HepG2 (cell line): Measurements from ENCODE around the gene ZFAND2B. TPM values are rescaled to one million over a fixed set of nuclear protein-coding genes. Genes with fewer than 3 reads are reported as not detected.

Experiments used
- HIVEP1 ChIP-seq: sonication (generic); formaldehyde crosslinking; IDR thresholded peaks from 2 replicates; pipeline ENCODE4 v1.4.0; 2020; ENCODE audit warnings: mild to moderate bottlenecking, missing genetic modification reagents
- KLF12 ChIP-seq: sonication (generic); formaldehyde crosslinking; IDR thresholded peaks from 2 replicates; pipeline ENCODE4 v1.4.0; 2020; ENCODE audit warnings: missing genetic modification reagents, borderline replicate concordance
- PRPF4 ChIP-seq: fragments of 200-400 bp; formaldehyde crosslinking; IDR thresholded peaks from 2 replicates; pipeline ENCODE4 v1.6.1; 2016; ENCODE audit warnings: low read length, low read depth; ENCODE audit not compliant: poor library complexity, severe bottlenecking
- ZKSCAN5 ChIP-seq: sonication (generic); formaldehyde crosslinking; IDR thresholded peaks from 2 replicates; pipeline ENCODE4 v1.5.1; 2020; ENCODE audit warnings: mild to moderate bottlenecking, missing genetic modification reagents
- ZNF354B ChIP-seq: sonication (generic); formaldehyde crosslinking; IDR thresholded peaks from 2 replicates; pipeline ENCODE4 v1.8.0; 2022; ENCODE audit warnings: mild to moderate bottlenecking, missing genetic modification reagents
- ZNF430 ChIP-seq: sonication (generic); formaldehyde crosslinking; IDR thresholded peaks from 2 replicates; pipeline ENCODE4 v1.9.0; 2021; ENCODE audit warnings: mild to moderate bottlenecking, missing genetic modification reagents
- ZNF501 ChIP-seq: sonication (generic); formaldehyde crosslinking; IDR thresholded peaks from 2 replicates; pipeline ENCODE4 v1.5.1; 2020; ENCODE audit warnings: mild to moderate bottlenecking, moderate library complexity, missing genetic modification reagents
- ZNF792 ChIP-seq: IDR thresholded peaks from 2 replicates; pipeline ENCODE4 v1.6.1; 2016
- polyA plus RNA-seq, 8 experiments: library from polyadenylated mRNA; depleted of rRNA in 3 of 8; stranded (reverse) in 7 of 8; unstranded in 1 of 8; fragments of >200 nt; fragmentation: Illumina TruSeq in 4 of 8; extraction: Trizol in 4 of 8; gene quantifications; 2 replicates each; pipeline versions ENCODE4 v1.2.1 to v1.2.3, GENCODE V29; 2011 to 2016; ENCODE audit warnings: low read depth in 4 of 8, missing spikeins in 1 of 8, mixed read lengths in 1 of 8; ENCODE audit not compliant: insufficient read depth in 1 of 8
- total RNA-seq, 5 experiments: library from RNA; depleted of rRNA; stranded (reverse); fragments of >200 nt; fragmentation: Illumina TruSeq; extraction: Trizol; gene quantifications; 2 replicates each; pipeline ENCODE4 v1.2.3, GENCODE V29; 2016; ENCODE audit warnings: low read depth in 1 of 5
- TF ChIP-seq, protein P1 (sequence below): sonication (generic); formaldehyde crosslinking; IDR thresholded peaks from 2 replicates; pipeline ENCODE4 v1.5.1; 2020; ENCODE audit warnings: missing genetic modification reagents, mild to moderate bottlenecking, borderline replicate concordance
- TF ChIP-seq, protein P2 (sequence below): sonication (generic); formaldehyde crosslinking; IDR thresholded peaks from 2 replicates; pipeline ENCODE4 v1.5.0; 2020; ENCODE audit warnings: missing genetic modification reagents, mild to moderate bottlenecking, borderline replicate concordance
- TF ChIP-seq, protein P3 (sequence below): sonication (generic); formaldehyde crosslinking; IDR thresholded peaks from 2 replicates; pipeline ENCODE4 v1.4.0; 2020; ENCODE audit warnings: missing genetic modification reagents, low read depth, mild to moderate bottlenecking, borderline replicate concordance
- TF ChIP-seq, protein P4 (sequence below): sonication (generic); formaldehyde crosslinking; conservative IDR thresholded peaks from 2 replicates; pipeline ENCODE4 v1.8.1; 2023; ENCODE audit warnings: missing genetic modification reagents
- TF ChIP-seq, protein P5 (sequence below): sonication (generic); formaldehyde crosslinking; IDR thresholded peaks from 2 replicates; pipeline ENCODE4 v1.4.0; 2020; ENCODE audit warnings: missing genetic modification reagents, mild to moderate bottlenecking, borderline replicate concordance
- TF ChIP-seq, protein P6 (sequence below): IDR thresholded peaks from 2 replicates; pipeline ENCODE4 v1.6.1; 2016; ENCODE audit warnings: missing compliant biosample characterization, missing genetic modification reagents, borderline replicate concordance
- TF ChIP-seq, protein P7 (sequence below): sonication (generic); formaldehyde crosslinking; IDR thresholded peaks from 2 replicates; pipeline ENCODE4 v1.4.0; 2020; ENCODE audit warnings: missing genetic modification reagents, mild to moderate bottlenecking, borderline replicate concordance

The ZFAND2B gene
- total and polyA plus RNA-seq, 2 of the 13 experiments (the other 11 are each of a cell fraction or from before 2014, with no cell fraction given) = 53.3 to 115 TPM

DNA sequence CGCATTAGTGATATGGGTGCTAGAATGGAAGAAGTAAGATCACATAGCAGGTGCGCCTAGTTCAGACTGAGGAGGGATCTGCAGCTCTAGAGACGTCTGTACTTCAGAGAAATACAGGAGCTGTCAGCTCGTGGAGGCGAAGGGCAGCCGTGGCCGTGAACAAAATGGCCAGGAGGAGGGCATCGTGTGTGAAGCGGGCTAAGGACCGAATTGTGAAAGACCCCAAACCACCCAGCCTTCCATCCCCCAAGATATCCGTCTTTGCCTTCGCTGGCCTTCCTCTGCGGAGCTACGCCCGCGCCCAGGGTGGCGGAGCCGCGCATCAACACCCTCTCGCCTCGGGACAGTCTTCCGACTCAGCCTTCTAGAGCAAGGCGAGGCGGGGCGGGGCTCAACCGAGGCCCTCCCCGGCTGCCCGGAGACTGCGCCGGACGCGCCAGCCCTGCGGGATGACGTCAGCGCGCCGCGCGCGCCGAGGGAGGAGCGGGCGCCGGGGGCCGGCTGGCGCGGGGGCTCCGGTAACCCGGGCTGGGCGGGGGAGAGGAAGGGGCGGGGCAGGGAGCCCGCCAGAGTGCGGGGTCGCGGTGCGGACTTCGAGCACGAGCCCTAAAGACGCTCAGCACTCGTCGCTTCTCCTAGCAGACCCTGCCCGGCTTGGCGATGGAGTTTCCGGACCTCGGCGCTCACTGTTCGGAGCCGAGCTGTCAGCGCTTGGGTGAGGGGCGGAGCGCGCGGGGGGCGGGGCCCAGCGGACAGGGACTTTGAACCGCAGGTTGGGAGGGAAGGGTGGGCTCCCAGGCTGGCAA, at the start of gene ZFAND2B (continued):
- TF ChIP-seq, protein P1, sequence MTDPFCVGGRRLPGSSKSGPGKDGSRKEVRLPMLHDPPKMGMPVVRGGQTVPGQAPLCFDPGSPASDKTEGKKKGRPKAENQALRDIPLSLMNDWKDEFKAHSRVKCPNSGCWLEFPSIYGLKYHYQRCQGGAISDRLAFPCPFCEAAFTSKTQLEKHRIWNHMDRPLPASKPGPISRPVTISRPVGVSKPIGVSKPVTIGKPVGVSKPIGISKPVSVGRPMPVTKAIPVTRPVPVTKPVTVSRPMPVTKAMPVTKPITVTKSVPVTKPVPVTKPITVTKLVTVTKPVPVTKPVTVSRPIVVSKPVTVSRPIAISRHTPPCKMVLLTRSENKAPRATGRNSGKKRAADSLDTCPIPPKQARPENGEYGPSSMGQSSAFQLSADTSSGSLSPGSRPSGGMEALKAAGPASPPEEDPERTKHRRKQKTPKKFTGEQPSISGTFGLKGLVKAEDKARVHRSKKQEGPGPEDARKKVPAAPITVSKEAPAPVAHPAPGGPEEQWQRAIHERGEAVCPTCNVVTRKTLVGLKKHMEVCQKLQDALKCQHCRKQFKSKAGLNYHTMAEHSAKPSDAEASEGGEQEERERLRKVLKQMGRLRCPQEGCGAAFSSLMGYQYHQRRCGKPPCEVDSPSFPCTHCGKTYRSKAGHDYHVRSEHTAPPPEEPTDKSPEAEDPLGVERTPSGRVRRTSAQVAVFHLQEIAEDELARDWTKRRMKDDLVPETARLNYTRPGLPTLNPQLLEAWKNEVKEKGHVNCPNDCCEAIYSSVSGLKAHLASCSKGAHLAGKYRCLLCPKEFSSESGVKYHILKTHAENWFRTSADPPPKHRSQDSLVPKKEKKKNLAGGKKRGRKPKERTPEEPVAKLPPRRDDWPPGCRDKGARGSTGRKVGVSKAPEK (CRISPR knock-in tag) = peak; percentile 34; the same call in 1 of the 2 replicates
- TF ChIP-seq, protein P2, sequence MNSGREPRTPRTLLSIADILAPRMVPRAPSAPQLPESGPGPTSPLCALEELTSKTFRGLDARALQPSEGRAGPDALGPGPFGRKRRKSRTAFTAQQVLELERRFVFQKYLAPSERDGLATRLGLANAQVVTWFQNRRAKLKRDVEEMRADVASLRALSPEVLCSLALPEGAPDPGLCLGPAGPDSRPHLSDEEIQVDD = peak; percentile 31; the same call in 1 of the 2 replicates
- TF ChIP-seq ZNF354B (CRISPR knock-in tag) = peak; percentile 90
- TF ChIP-seq PRPF4 = no peak
- TF ChIP-seq ZNF501 (CRISPR knock-in tag) = peak; percentile 81; the same call in 1 of the 2 replicates
- 0 out of 2 replicates have a peak, but pooled peaks have one; percentile 58 for TF ChIP-seq HIVEP1
- TF ChIP-seq, protein P3, sequence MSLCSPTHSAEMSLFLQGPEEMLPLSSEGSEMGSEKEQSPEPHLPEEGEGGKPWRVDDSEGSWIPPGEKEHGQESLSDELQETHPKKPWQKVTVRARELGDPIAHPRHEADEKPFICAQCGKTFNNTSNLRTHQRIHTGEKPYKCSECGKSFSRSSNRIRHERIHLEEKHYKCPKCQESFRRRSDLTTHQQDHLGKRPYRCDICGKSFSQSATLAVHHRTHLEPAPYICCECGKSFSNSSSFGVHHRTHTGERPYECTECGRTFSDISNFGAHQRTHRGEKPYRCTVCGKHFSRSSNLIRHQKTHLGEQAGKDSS (CRISPR knock-in tag) = no peak; the same call in 1 of the 2 replicates
- no peak; the same call in 1 of the 2 replicates for TF ChIP-seq ZKSCAN5 (CRISPR knock-in tag)
- TF ChIP-seq, protein P4, sequence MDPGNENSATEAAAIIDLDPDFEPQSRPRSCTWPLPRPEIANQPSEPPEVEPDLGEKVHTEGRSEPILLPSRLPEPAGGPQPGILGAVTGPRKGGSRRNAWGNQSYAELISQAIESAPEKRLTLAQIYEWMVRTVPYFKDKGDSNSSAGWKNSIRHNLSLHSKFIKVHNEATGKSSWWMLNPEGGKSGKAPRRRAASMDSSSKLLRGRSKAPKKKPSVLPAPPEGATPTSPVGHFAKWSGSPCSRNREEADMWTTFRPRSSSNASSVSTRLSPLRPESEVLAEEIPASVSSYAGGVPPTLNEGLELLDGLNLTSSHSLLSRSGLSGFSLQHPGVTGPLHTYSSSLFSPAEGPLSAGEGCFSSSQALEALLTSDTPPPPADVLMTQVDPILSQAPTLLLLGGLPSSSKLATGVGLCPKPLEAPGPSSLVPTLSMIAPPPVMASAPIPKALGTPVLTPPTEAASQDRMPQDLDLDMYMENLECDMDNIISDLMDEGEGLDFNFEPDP (CRISPR knock-in tag) = no peak
- 0 out of 2 replicates have a peak, but pooled peaks have one; percentile 29 for TF ChIP-seq ZNF430 (CRISPR knock-in tag)
- peak; percentile 80; the same call in 1 of the 2 replicates for TF ChIP-seq ZNF792
- no peak for TF ChIP-seq KLF12 (CRISPR knock-in tag)
- TF ChIP-seq, protein P5, sequence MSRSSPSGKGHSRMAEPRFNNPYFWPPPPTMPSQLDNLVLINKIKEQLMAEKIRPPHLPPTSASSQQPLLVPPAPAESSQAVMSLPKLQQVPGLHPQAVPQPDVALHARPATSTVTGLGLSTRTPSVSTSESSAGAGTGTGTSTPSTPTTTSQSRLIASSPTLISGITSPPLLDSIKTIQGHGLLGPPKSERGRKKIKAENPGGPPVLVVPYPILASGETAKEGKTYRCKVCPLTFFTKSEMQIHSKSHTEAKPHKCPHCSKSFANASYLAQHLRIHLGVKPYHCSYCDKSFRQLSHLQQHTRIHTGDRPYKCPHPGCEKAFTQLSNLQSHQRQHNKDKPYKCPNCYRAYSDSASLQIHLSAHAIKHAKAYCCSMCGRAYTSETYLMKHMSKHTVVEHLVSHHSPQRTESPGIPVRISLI (CRISPR knock-in tag) = no peak; the same call in 1 of the 2 replicates
- TF ChIP-seq, protein P6, sequence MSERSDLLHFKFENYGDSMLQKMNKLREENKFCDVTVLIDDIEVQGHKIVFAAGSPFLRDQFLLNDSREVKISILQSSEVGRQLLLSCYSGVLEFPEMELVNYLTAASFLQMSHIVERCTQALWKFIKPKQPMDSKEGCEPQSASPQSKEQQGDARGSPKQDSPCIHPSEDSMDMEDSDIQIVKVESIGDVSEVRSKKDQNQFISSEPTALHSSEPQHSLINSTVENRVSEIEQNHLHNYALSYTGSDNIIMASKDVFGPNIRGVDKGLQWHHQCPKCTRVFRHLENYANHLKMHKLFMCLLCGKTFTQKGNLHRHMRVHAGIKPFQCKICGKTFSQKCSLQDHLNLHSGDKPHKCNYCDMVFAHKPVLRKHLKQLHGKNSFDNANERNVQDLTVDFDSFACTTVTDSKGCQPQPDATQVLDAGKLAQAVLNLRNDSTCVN = peak; percentile 90
- TF ChIP-seq, protein P7, sequence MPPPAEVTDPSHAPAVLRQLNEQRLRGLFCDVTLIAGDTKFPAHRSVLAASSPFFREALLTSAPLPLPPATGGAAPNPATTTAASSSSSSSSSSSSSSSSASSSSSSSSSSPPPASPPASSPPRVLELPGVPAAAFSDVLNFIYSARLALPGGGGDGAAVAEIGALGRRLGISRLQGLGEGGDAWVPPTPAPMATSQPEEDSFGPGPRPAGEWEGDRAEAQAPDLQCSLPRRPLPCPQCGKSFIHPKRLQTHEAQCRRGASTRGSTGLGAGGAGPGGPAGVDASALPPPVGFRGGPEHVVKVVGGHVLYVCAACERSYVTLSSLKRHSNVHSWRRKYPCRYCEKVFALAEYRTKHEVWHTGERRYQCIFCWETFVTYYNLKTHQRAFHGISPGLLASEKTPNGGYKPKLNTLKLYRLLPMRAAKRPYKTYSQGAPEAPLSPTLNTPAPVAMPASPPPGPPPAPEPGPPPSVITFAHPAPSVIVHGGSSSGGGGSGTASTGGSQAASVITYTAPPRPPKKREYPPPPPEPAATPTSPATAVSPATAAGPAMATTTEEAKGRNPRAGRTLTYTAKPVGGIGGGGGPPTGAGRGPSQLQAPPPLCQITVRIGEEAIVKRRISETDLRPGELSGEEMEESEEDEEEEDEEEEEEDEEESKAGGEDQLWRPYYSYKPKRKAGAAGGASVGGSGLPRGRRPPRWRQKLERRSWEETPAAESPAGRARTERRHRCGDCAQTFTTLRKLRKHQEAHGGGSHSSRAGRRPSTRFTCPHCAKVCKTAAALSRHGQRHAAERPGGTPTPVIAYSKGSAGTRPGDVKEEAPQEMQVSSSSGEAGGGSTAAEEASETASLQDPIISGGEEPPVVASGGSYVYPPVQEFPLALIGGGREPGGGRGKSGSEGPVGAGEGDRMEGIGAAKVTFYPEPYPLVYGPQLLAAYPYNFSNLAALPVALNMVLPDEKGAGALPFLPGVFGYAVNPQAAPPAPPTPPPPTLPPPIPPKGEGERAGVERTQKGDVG = no peak
